Large intestine (tissue), 3 donors: Measurements from ENCODE around the gene CCDC88C. TPM values are rescaled to one million over a fixed set of nuclear protein-coding genes. Genes with fewer than 3 reads are reported as not detected.

Experiments used
- DNase-seq, 2 donors: peaks; one replicate each; pipeline versions ENCODE4 v3.0.0 to v3.0.0-alpha.2; 2013
- H3K27ac ChIP-seq: one replicate; pipeline ENCODE4 v1.5.1; 2013; ENCODE audit warnings: low read length
- H3K27me3 ChIP-seq: 2 replicates; pipeline ENCODE4 v1.6.1; 2013; ENCODE audit warnings: low read length; ENCODE audit not compliant: control insufficient read depth, insufficient read depth
- H3K36me3 ChIP-seq: 2 replicates; pipeline ENCODE4 v1.6.1; 2013; ENCODE audit warnings: low read length; ENCODE audit not compliant: control insufficient read depth, insufficient read depth
- H3K4me1 ChIP-seq: one replicate; pipeline ENCODE4 v1.6.1; 2013; ENCODE audit warnings: low read length; ENCODE audit not compliant: control insufficient read depth, insufficient read depth
- H3K4me3 ChIP-seq: one replicate; pipeline ENCODE4 v1.5.1; 2013; ENCODE audit warnings: low read length
- H3K9me3 ChIP-seq: one replicate; pipeline ENCODE4 v1.6.1; 2013; ENCODE audit warnings: mild to moderate bottlenecking, low read depth, low read length, moderate library complexity; ENCODE audit not compliant: control insufficient read depth
- WGBS: methylation state at CpG from one replicate; pipeline ENCODE4 v1.1.5; 2013; ENCODE audit warnings: low lambda C conversion rate; ENCODE audit not compliant: insufficient coverage; 5-methylcytosine and 5-hydroxymethylcytosine counted together
- polyA plus RNA-seq: library from polyadenylated mRNA; unstranded; fragments of 120-200 nt; gene quantifications from one replicate; pipeline ENCODE4 v1.2.1, GENCODE V29; 2013

CCDC88C gene
- polyA plus RNA-seq, 1 donor = 28.0 TPM

- no peaks in the 10 kb centered on the region for H3K27me3 ChIP-seq
- H3K9me3 ChIP-seq = no peaks in the 10 kb centered on the region
- H3K27ac ChIP-seq = no peak overlapping the region
- DNase-seq = no peak
- no CpG with 5 or more reads among the region's 6 CpGs for WGBS
- H3K4me1 ChIP-seq = peaks cover 46% of the 10 kb centered on the region
- no peak overlapping the region for H3K4me3 ChIP-seq
- H3K36me3 ChIP-seq = no peaks in the 10 kb centered on the region
Observed at GRCh38 chr14:91398707-91399106, 18.9 kb downstream of the CCDC88C start.

GRCh38 chr14:91397965-91398591, 19.5 kb downstream of the CCDC88C start:
- Histone ChIP-seq H3K4me3 (no peak overlapping the region), H3K27ac (peak overlapping the region; percentile 47)

GRCh38 chr14:91396959-91397815, 20.4 kb downstream of the CCDC88C start:
- WGBS = 29% methylated on average over 1 of the region's 15 CpGs
- Histone ChIP-seq H3K27me3 (no peaks in the 10 kb centered on the region), H3K4me3 (no peak overlapping the region), H3K27ac (peak overlapping the region; percentile 47), H3K4me1 (peaks cover 38% of the 10 kb centered on the region), H3K36me3 (no peaks in the 10 kb centered on the region), H3K9me3 (no peaks in the 10 kb centered on the region)
- DNase-seq = peak; percentile 74 to 91

More at GRCh38 chr14:91397965-91398591, 19.5 kb downstream of the CCDC88C start:
- DNase-seq = no peak
- no peaks in the 10 kb centered on the region for H3K36me3 ChIP-seq
- H3K9me3 ChIP-seq = no peaks in the 10 kb centered on the region
- WGBS = no CpG with 5 or more reads among the region's 8 CpGs
- H3K27me3 ChIP-seq = no peaks in the 10 kb centered on the region
- H3K4me1 ChIP-seq = peaks cover 43% of the 10 kb centered on the region

GRCh38 chr14:91396013-91396660, 21.5 kb downstream of the CCDC88C start:
- Histone ChIP-seq H3K4me1 (peaks cover 35% of the 10 kb centered on the region), H3K27ac (no peak overlapping the region)
- WGBS = 83% methylated on average over 2 of the region's 23 CpGs

GRCh38 chr14:91395466-91395865, 22.2 kb downstream of the CCDC88C start:
- DNase-seq = no peak
- H3K4me3 ChIP-seq = no peak overlapping the region
- peaks cover 30% of the 10 kb centered on the region for H3K4me1 ChIP-seq
- no peaks in the 10 kb centered on the region for H3K9me3 ChIP-seq
- 100% methylated on average over 1 of the region's 5 CpGs for WGBS
- H3K27me3 ChIP-seq = no peaks in the 10 kb centered on the region
- no peaks in the 10 kb centered on the region for H3K36me3 ChIP-seq
- H3K27ac ChIP-seq = no peak overlapping the region

More at GRCh38 chr14:91396013-91396660, 21.5 kb downstream of the CCDC88C start:
- H3K9me3 ChIP-seq = no peaks in the 10 kb centered on the region
- no peak overlapping the region for H3K4me3 ChIP-seq
- no peaks in the 10 kb centered on the region for H3K36me3 ChIP-seq
- DNase-seq = no peak
- H3K27me3 ChIP-seq = no peaks in the 10 kb centered on the region

GRCh38 chr14:91394105-91395081, 23.2 kb downstream of the CCDC88C start:
- H3K9me3 ChIP-seq = no peaks in the 10 kb centered on the region
- H3K36me3 ChIP-seq = no peaks in the 10 kb centered on the region
- no peak overlapping the region for H3K27ac ChIP-seq
- no peaks in the 10 kb centered on the region for H3K27me3 ChIP-seq
- WGBS = no CpG with 5 or more reads among the region's 17 CpGs
- no peak overlapping the region for H3K4me3 ChIP-seq
- no peak for DNase-seq
- peaks cover 27% of the 10 kb centered on the region for H3K4me1 ChIP-seq

GRCh38 chr14:91392623-91393303, 24.9 kb downstream of the CCDC88C start:
- Histone ChIP-seq H3K4me1 (peaks cover 23% of the 10 kb centered on the region), H3K36me3 (no peaks in the 10 kb centered on the region), H3K27me3 (no peaks in the 10 kb centered on the region), H3K27ac (no peak overlapping the region), H3K9me3 (no peaks in the 10 kb centered on the region), H3K4me3 (no peak overlapping the region)
- no peak for DNase-seq
- 80% methylated on average over 1 of the region's 19 CpGs for whole genome bisulfite sequencing

GRCh38 chr14:91390165-91390778, 27.3 kb downstream of the CCDC88C start:
- H3K27ac ChIP-seq = no peak overlapping the region
- H3K9me3 ChIP-seq = no peaks in the 10 kb centered on the region
- no CpG with 5 or more reads among the region's 12 CpGs for WGBS
- H3K4me3 ChIP-seq = no peak overlapping the region
- H3K27me3 ChIP-seq = no peaks in the 10 kb centered on the region
- DNase-seq = no peak
- H3K4me1 ChIP-seq = peaks cover 9% of the 10 kb centered on the region
- H3K36me3 ChIP-seq = no peaks in the 10 kb centered on the region

- Histone ChIP-seq H3K27me3 (no peaks in the 10 kb centered on the region), H3K36me3 (no peaks in the 10 kb centered on the region), H3K9me3 (no peaks in the 10 kb centered on the region), H3K27ac (no peak overlapping the region), H3K4me3 (no peak overlapping the region), H3K4me1 (peaks cover 9% of the 10 kb centered on the region)
- WGBS = no CpG with 5 or more reads among the region's 5 CpGs
- DNase-seq = no peak
Observed at GRCh38 chr14:91389150-91389549, 28.5 kb downstream of the CCDC88C start.
